Measurements from ENCODE around the gene DNAH14. TPM values are rescaled to one million over a fixed set of nuclear protein-coding genes. Genes with fewer than 3 reads are reported as not detected.
"Not testable (repeated sequence)": the region's sequence is repeated elsewhere in the genome, so short reads cannot be mapped to it uniquely, and the experiment has no call there.

DNAH14 gene
- total and polyA plus RNA-seq, 9 of the 15 experiments (the other 6 are each of a cell fraction or from before 2014, with no cell fraction given), result 58.4 to 142 (median 98.4) TPM

DNA sequence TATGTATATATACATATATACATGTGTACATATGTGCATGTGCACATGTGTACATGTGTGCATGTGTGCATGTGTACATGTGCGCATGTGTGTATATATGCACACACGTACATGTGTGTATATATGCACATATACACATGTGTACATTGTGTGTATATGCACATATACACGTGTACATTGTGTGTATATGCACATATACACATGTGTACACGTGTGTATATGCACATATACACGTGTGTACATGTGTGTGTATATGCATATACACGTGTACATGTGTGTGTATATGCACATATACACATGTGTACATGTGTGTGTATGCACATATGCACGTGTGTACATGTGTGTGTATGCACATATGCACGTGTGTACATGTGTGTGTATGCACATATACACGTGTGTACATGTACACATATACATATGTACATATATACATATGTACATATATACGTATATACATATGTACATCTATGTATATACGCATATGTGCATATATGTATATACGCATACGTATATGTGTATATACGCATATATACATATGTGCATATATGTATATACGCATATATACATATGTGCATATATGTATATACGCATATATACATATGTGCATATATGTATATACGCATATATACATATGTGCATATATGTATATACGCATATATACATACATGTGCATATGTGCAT lies 405.8 kb downstream of the DNAH14 start:
- ATAC-seq; H3K9ac ChIP-seq (ENCODE audit: insufficient read depth in 1 of 2, low read depth in 2 of 2, low read length in 2 of 2); CTCF ChIA-PET (ENCODE audit: low intra/inter-chr PET ratio); H3K27me3 ChIP-seq (ENCODE audit: control insufficient read depth in 2 of 2, insufficient read depth in 2 of 2, low read length in 2 of 2); DNase-seq (ENCODE audit: extremely low read depth in 1 of 4, low spot score in 3 of 4); POLR2A ChIA-PET; H4K20me1 ChIP-seq (replicated peaks; ENCODE audit: control insufficient read depth, insufficient read depth, low read length); H3K36me3 ChIP-seq (ENCODE audit: control insufficient read depth, insufficient read depth, low read length); H3K4me2 ChIP-seq (ENCODE audit: insufficient read depth, low read length); H3K9me3 ChIP-seq (replicated peaks; ENCODE audit: control insufficient read depth, insufficient read depth, low read depth, low read length); BruUV-seq (replicated peaks); H3K4me1 ChIP-seq (replicated peaks in 1 of 2; ENCODE audit: control insufficient read depth in 2 of 2, insufficient read depth in 2 of 2, low read length in 2 of 2); intact Hi-C loops (cut with micrococcal nuclease); H3K27ac ChIP-seq (ENCODE audit: extremely low read depth, low read depth, low read length); H3K4me3 ChIP-seq; H3K9me1 ChIP-seq (ENCODE audit: control insufficient read depth, insufficient read depth, low read length); H3K79me2 ChIP-seq (ENCODE audit: control insufficient read depth, insufficient read depth, low read length); in situ Hi-C loops (cut with MboI); FAIRE-seq; H2AFZ ChIP-seq (ENCODE audit: low read depth, low read length): not testable (repeated sequence)
- WGBS (ENCODE audit: insufficient coverage, low coverage, missing lambda C conversion rate), result 47% methylated on average over 18 of the region's 18 CpGs
- TF ChIP-seq, protein P1, sequence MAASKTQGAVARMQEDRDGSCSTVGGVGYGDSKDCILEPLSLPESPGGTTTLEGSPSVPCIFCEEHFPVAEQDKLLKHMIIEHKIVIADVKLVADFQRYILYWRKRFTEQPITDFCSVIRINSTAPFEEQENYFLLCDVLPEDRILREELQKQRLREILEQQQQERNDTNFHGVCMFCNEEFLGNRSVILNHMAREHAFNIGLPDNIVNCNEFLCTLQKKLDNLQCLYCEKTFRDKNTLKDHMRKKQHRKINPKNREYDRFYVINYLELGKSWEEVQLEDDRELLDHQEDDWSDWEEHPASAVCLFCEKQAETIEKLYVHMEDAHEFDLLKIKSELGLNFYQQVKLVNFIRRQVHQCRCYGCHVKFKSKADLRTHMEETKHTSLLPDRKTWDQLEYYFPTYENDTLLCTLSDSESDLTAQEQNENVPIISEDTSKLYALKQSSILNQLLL (CRISPR knock-in tag; IDR thresholded peaks at IDR 0.05; ENCODE audit: borderline replicate concordance), result peak; percentile 70; the same call in 1 of the 2 replicates
- peak; percentile 58 for TF ChIP-seq NFIX (CRISPR knock-in tag; IDR thresholded peaks at IDR 0.05; ENCODE audit: low read depth)
- peak in 1 of 2 experiments; percentile 68; a peak in 1 of 4 replicates for TF ChIP-seq TBL1XR1 (IDR thresholded peaks at IDR 0.05; ENCODE audit: low read length in 2 of 2)
- TF ChIP-seq ZNF408 (CRISPR knock-in tag; IDR thresholded peaks at IDR 0.05; ENCODE audit: low read depth), result 0 out of 2 replicates have a peak, but pooled peaks have one; percentile 38
- peak; percentile 77; the same call in 1 of the 2 replicates for TF ChIP-seq MXI1 (IDR thresholded peaks at IDR 0.05; ENCODE audit: low read depth, low read length)
- peak; percentile 27; the same call in 1 of the 2 replicates for TF ChIP-seq MTF1 (CRISPR knock-in tag; IDR thresholded peaks at IDR 0.05; ENCODE audit: borderline replicate concordance)
- TF ChIP-seq ARID2 (IDR thresholded peaks at IDR 0.05), result peak; percentile 90
- peak in 1 of 2 experiments; percentile 87; a peak in 2 of 4 replicates for TF ChIP-seq KDM1A (IDR thresholded peaks at IDR 0.05)

All from K562 (cell line).